Loucy (cell line): ENCODE measurements around the gene SUPT5H.

Source experiments
- EZH2phosphoT487 ChIP-seq: fragments of 200-600 bp; IDR thresholded peaks from 2 replicates; pipeline ENCODE4 v1.6.1; 2018; ENCODE audit warnings: antibody characterized with exemption, mild to moderate bottlenecking, moderate library complexity, borderline replicate concordance
- TF ChIP-seq, protein P1 (sequence below): fragments of 200-600 bp; sonication (generic); conservative IDR thresholded peaks from 2 replicates; pipeline ENCODE4 v1.5.1; 2014; ENCODE audit warnings: mild to moderate bottlenecking, antibody characterized with exemption, low read length

DNA sequence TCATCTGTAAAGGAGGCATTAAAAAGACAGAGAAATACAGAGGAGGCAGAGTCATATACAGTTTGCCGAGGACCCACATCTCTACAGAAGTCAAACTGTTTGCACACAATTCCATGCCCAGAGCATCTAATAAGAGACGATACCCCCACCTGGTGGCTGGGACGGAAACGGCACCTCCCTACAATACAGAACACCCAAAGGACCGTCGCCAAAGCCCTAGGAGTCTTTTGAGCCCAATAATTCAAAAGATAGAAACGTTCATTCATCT lies 33.6 kb upstream of the SUPT5H start:
- TF ChIP-seq, protein P1, sequence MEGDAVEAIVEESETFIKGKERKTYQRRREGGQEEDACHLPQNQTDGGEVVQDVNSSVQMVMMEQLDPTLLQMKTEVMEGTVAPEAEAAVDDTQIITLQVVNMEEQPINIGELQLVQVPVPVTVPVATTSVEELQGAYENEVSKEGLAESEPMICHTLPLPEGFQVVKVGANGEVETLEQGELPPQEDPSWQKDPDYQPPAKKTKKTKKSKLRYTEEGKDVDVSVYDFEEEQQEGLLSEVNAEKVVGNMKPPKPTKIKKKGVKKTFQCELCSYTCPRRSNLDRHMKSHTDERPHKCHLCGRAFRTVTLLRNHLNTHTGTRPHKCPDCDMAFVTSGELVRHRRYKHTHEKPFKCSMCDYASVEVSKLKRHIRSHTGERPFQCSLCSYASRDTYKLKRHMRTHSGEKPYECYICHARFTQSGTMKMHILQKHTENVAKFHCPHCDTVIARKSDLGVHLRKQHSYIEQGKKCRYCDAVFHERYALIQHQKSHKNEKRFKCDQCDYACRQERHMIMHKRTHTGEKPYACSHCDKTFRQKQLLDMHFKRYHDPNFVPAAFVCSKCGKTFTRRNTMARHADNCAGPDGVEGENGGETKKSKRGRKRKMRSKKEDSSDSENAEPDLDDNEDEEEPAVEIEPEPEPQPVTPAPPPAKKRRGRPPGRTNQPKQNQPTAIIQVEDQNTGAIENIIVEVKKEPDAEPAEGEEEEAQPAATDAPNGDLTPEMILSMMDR = peak; percentile 99
- no peak for TF ChIP-seq EZH2phosphoT487
